Measurements from ENCODE around the gene MTHFD1L.
"Not testable (repeated sequence)": the region's sequence is repeated elsewhere in the genome, so short reads cannot be mapped to it uniquely, and the experiment has no call there.

The MTHFD1L gene

DNA sequence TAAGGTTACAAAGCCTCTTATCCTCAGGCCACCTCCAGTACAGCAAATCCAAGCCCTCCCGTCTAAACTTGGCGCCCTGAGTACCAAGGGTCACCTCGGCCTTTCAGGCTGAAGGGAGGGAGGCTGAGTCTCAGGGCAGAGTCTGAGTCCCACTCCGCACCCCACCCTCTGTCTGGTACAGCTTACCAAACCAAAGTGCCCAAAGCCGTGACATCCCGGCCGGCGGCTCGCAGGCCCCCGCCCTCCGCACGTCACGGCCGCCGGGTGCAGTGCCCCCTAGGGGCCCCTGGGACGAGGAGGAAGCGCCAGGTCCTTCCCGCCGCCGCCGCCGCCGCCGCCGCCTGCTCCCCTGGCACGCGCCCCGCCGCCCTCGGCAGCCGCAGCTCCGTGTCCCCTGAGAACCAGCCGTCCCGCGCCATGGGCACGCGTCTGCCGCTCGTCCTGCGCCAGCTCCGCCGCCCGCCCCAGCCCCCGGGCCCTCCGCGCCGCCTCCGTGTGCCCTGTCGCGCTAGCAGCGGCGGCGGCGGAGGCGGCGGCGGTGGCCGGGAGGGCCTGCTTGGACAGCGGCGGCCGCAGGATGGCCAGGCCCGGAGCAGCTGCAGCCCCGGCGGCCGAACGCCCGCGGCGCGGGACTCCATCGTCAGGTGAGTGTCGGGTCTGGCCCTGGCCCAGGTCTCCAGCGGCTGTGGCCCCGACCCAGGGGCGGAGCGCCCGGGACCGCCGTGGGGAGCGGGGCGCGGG lies at the start of gene MTHFD1L:
MTHFD1L (plus strand) TSS at position 297 of the 741 bp plus-strand sequence; CDS start at position 418, 121 bp downstream.
- Mint-ChIP-seq H3K36me3 (peaks cover 2% of the 10 kb centered on the region), H3K4me3 (peak within 1 kb of the TSS; percentile 92)
- peak; percentile 77 for ATAC-seq (ENCODE audit: low read depth)

DNA sequence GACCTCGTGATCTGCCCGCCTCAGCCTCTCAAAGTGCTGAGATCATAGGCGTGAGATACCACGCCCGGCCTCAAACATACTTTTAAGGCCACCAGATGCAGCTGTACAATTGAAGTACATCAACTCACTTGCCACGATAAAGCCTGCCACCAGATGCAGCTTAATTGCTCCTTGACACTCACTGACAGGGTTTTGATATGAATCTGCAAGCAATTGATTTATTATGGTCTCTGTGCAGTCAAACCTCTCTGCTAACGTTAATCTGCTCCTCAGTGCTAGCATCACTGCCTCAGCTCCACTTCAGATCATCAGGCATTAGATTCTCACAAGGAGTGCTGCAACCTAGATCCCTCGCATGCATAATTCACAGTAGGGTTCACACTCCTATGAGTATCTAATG lies 48.9 kb upstream of the MTHFD1L start:
- peaks cover 17% of the 10 kb centered on the region for H3K4me1 Mint-ChIP-seq
- ATAC-seq (ENCODE audit: low read depth); H3K27me3 Mint-ChIP-seq; H3K9me3 Mint-ChIP-seq; H3K4me3 Mint-ChIP-seq; H3K27ac Mint-ChIP-seq; DNase-seq (ENCODE audit: low spot score in 2 of 2): not testable (repeated sequence)
- peaks cover 23% of the 10 kb centered on the region for H3K36me3 Mint-ChIP-seq

More for the DNA sequence above, at the start of gene MTHFD1L:
- Mint-ChIP-seq H3K4me1 (peaks cover 14% of the 10 kb centered on the region), H3K27me3 (peaks cover 2% of the 10 kb centered on the region), H3K27ac (no peak within 1 kb of the TSS), H3K9me3 (no peaks in the 10 kb centered on the region)
- peak; percentile 55 to 70 for DNase-seq (ENCODE audit: low spot score in 2 of 2)

DNA sequence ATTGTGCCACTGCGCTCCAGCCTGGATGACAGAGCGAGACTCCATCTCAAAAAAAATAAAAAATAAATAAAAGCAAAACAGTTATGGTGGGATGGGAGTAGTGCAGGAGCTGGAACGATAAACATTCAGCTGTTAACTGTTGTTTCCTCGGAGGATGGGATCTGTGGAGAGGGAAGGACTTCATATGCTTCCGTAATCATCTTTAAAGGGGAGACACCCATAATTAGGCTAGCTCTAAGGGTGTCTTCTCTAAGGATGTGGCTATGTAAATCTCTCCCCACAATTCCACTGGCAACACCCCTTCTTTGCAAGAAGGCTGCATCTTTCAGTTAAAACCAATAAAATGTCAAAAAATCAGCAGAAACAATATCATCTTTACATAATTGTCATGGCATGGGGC lies 42.6 kb upstream of the MTHFD1L start:
- no peaks in the 10 kb centered on the region for H3K9me3 Mint-ChIP-seq
- H3K27ac Mint-ChIP-seq = peak overlapping the region; percentile 8
- peaks cover 24% of the 10 kb centered on the region for H3K36me3 Mint-ChIP-seq
- ATAC-seq (ENCODE audit: low read depth) (no peak), DNase-seq (ENCODE audit: low spot score in 2 of 2) (no peak)
- H3K27me3 Mint-ChIP-seq = no peaks in the 10 kb centered on the region
- peaks cover 3% of the 10 kb centered on the region for H3K4me1 Mint-ChIP-seq
- H3K4me3 Mint-ChIP-seq = no peak overlapping the region

DNA sequence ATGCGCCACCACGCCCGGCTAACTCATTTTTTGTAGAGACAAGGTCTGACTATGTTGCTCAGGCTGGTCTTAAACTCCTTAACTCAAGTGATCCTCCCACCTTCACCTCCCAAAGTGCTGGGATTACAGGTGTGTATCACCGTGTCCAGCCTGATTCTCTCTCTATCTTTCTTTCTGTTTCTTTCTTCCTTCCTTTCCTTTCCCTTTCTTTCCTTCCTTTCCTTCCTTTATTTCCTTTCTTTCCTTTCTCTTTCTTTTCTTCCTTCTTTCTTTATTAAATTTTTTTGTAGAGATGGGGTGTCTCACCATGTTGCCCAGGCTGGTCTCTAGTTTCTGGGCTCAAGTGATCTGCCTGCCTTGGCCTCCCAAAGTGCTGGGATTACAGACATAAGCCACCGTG lies 38.7 kb upstream of the MTHFD1L start:
- H3K27me3 Mint-ChIP-seq = no peaks in the 10 kb centered on the region
- DNase-seq (ENCODE audit: low spot score in 2 of 2) (no peak), ATAC-seq (ENCODE audit: low read depth) (no peak)
- H3K4me1 Mint-ChIP-seq = peaks cover 3% of the 10 kb centered on the region
- no peaks in the 10 kb centered on the region for H3K9me3 Mint-ChIP-seq
- no peak overlapping the region for H3K4me3 Mint-ChIP-seq
- H3K27ac Mint-ChIP-seq = no peak overlapping the region
- peaks cover 27% of the 10 kb centered on the region for H3K36me3 Mint-ChIP-seq

DNA sequence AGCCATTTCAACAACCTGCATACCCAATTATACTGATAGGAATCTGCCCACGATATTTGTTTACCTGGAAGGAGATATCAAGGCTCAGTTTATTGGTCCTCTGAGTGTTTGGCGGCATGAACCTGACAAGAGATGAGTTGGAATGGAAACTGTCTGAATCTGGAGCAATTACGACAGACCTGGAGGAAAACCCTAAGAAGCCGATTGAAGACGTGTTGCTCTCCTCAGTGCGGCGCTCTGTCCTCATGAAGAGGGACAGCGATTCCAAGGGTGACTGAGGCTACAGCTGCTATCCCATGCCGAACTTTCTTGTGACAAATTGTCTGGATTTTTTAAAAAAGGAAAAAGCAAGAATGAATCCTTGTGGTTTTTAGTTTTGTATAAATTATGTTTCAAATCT lies 37.4 kb upstream of the MTHFD1L start:
- not testable (repeated sequence) for H3K4me3 Mint-ChIP-seq; H3K4me1 Mint-ChIP-seq; H3K9me3 Mint-ChIP-seq; ATAC-seq (ENCODE audit: low read depth); DNase-seq (ENCODE audit: low spot score in 2 of 2); H3K27me3 Mint-ChIP-seq
- Mint-ChIP-seq H3K36me3 (peaks cover 27% of the 10 kb centered on the region), H3K27ac (peak overlapping the region; percentile 49)

DNA sequence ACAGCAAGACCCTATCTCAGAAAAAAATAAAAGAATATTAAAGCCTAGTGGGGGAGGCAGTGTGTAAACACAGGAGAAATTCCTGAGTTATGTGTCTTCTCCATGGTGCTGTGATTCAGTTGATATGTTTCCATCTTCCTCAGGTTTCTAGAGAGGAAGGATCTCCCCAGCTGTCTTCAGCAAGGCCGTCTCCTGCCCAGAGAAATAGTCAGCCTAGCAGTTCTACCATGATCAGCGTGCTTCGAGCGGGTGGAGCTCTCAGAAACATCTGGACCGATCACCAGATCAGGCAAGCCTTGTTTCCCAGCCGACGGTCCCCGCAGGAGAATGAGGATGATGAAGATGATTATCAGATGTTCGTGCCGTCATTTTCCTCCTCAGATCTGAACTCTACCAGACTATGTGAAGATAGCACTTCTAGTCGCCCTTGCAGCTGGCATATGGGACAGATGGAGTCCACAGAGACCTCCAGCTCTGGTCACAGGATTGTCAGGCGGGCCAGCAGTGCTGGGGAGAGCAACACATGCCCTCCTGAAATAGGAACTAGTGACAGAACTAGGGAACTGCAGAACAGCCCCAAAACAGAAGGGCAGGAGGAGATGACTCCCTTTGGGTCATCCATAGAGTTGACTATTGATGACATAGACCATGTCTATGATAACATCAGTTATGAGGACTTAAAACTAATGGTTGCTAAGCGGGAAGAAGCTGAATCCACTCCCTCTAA lies 34.9 kb upstream of the MTHFD1L start:
- H3K27ac Mint-ChIP-seq = no peak overlapping the region
- no peaks in the 10 kb centered on the region for H3K27me3 Mint-ChIP-seq
- H3K4me1 Mint-ChIP-seq = peaks cover 7% of the 10 kb centered on the region
- ATAC-seq (ENCODE audit: low read depth) (no peak), DNase-seq (ENCODE audit: low spot score in 2 of 2) (no peak)
- no peaks in the 10 kb centered on the region for H3K9me3 Mint-ChIP-seq
- peaks cover 29% of the 10 kb centered on the region for H3K36me3 Mint-ChIP-seq
- no peak overlapping the region for H3K4me3 Mint-ChIP-seq

DNA sequence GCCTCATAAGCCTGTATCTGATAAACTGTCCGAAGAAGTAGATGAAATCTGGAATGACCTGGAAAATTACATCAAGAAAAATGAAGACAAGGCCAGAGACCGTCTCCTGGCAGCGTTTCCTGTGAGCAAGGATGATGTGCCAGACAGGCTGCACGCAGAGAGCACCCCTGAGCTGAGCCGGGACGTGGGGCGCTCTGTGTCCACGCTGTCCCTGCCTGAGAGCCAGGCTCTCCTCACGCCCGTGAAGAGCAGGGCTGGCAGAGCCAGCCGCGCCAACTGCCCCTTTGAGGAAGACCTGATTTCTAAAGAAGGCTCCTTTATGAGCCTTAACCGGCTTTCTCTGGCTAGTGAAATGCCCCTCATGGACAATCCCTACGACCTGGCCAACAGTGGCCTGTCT lies 33.9 kb upstream of the MTHFD1L start:
- ATAC-seq (ENCODE audit: low read depth) = no peak
- peaks cover 7% of the 10 kb centered on the region for H3K4me1 Mint-ChIP-seq
- H3K27me3 Mint-ChIP-seq = no peaks in the 10 kb centered on the region
- peaks cover 29% of the 10 kb centered on the region for H3K36me3 Mint-ChIP-seq
- peak overlapping the region; percentile 37 for H3K27ac Mint-ChIP-seq
- no peak for DNase-seq (ENCODE audit: low spot score in 2 of 2)
- H3K9me3 Mint-ChIP-seq = no peaks in the 10 kb centered on the region
- no peak overlapping the region for H3K4me3 Mint-ChIP-seq

DNA sequence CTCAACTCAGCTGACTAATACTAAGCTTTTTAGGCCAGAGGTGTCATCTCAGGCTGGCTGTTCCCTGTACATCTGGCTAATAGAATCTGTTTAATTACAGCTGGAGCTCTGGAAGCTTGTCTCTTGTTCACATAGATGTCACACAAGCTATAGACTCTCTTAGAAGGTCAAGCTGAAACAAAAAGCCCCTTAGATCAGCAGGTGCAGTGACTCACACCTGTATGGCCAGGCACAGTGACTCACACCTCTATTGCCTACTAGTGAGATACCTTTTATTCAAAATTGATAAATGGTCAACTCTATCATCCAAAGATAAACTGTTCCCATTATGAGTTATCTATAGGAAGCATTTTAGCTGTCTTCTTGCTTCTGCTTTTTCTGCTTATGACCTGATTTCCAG lies 29.9 kb upstream of the MTHFD1L start:
- Mint-ChIP-seq H3K27ac (peak overlapping the region; percentile 38), H3K4me3 (no peak overlapping the region), H3K9me3 (no peaks in the 10 kb centered on the region), H3K4me1 (peaks cover 8% of the 10 kb centered on the region), H3K36me3 (peaks cover 30% of the 10 kb centered on the region), H3K27me3 (no peaks in the 10 kb centered on the region)
- no peak for ATAC-seq (ENCODE audit: low read depth)
- no peak for DNase-seq (ENCODE audit: low spot score in 2 of 2)

DNA sequence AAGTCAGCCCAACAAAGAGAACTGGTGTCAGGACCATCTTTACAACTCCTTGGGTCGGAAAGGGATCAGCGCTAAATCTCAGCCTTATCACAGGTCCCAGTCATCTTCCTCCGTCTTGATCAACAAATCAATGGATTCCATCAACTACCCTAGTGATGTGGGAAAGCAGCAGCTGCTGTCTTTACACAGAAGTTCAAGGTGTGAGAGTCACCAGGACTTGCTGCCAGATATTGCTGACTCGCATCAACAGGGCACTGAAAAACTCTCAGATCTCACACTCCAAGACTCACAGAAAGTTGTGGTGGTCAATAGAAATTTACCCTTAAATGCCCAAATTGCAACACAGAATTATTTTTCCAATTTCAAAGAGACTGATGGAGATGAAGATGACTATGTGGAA lies 25.3 kb upstream of the MTHFD1L start:
- no peaks in the 10 kb centered on the region for H3K27me3 Mint-ChIP-seq
- peaks cover 24% of the 10 kb centered on the region for H3K36me3 Mint-ChIP-seq
- no peak overlapping the region for H3K27ac Mint-ChIP-seq
- DNase-seq (ENCODE audit: low spot score in 2 of 2) = no peak
- H3K4me1 Mint-ChIP-seq = peaks cover 3% of the 10 kb centered on the region
- no peaks in the 10 kb centered on the region for H3K9me3 Mint-ChIP-seq
- no peak for ATAC-seq (ENCODE audit: low read depth)
- H3K4me3 Mint-ChIP-seq = no peak overlapping the region

DNA sequence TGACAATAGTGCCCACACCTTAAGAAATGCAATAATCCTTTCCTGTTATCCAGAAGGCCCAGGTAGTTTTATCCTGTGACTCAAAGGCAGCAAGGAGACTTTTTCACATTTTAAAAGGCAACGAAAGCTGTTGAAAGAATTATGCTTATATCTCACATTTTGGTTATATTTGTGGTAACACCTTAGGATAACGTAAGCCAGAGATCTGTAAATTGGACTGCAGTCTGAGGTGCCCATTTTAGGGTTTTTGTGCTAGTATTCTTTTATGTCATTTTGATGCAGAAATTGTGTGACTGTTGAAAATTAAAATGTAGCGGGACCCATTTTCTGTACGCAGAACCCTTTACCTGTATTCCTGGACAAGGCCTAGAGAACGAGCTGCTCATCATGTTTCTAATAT lies 24.3 kb upstream of the MTHFD1L start:
- ATAC-seq (ENCODE audit: low read depth) (no peak), DNase-seq (ENCODE audit: low spot score in 2 of 2) (no peak)
- H3K4me1 Mint-ChIP-seq = peaks cover 3% of the 10 kb centered on the region
- peaks cover 25% of the 10 kb centered on the region for H3K36me3 Mint-ChIP-seq
- no peak overlapping the region for H3K4me3 Mint-ChIP-seq
- H3K27me3 Mint-ChIP-seq = no peaks in the 10 kb centered on the region
- no peaks in the 10 kb centered on the region for H3K9me3 Mint-ChIP-seq
- no peak overlapping the region for H3K27ac Mint-ChIP-seq

DNA sequence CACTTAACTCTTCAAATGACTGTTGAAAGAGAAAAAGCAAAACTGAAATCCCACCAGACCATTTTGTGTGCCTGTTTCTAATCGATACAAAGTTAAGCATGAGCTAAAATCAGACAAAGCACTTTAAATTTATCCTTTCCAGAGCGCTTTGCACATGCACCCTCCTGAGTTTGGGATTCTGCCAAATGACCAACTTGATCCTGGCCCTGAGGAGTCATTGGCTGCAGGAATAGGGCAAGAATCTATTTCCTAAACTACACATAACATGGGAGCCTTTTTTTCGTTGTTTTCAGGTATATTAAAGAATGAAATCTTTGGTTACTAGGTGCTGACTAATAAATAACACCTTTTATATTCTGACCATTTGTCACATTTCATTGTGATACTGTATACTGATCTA lies 23.8 kb upstream of the MTHFD1L start:
- H3K27ac Mint-ChIP-seq = no peak overlapping the region
- H3K4me1 Mint-ChIP-seq = peaks cover 3% of the 10 kb centered on the region
- no peaks in the 10 kb centered on the region for H3K9me3 Mint-ChIP-seq
- no peaks in the 10 kb centered on the region for H3K27me3 Mint-ChIP-seq
- no peak overlapping the region for H3K4me3 Mint-ChIP-seq
- H3K36me3 Mint-ChIP-seq = peaks cover 25% of the 10 kb centered on the region
- DNase-seq (ENCODE audit: low spot score in 2 of 2) (no peak), ATAC-seq (ENCODE audit: low read depth) (no peak)

DNA sequence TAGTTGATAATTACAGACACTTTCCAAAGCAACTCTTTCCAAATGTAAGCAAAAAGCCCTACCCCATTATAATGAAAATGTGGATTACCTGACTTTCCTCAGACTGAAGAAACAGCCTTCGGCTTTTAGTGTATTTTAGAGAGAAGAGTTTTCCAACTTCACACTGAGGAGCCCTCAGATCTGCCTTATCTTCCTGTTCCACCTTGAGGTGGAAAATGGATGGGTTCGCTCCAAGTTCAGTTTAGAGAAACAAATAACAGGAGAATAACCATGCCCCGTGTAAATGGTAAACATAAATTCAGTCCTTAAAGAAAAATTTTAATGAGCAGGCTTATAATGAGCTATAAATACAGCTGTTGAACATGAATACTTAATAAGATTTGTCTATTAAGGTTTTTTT lies 21.1 kb upstream of the MTHFD1L start:
- H3K4me1 Mint-ChIP-seq = no peaks in the 10 kb centered on the region
- H3K4me3 Mint-ChIP-seq = no peak overlapping the region
- H3K27ac Mint-ChIP-seq = no peak overlapping the region
- no peaks in the 10 kb centered on the region for H3K9me3 Mint-ChIP-seq
- H3K27me3 Mint-ChIP-seq = no peaks in the 10 kb centered on the region
- ATAC-seq (ENCODE audit: low read depth) (no peak), DNase-seq (ENCODE audit: low spot score in 2 of 2) (no peak)
- peaks cover 27% of the 10 kb centered on the region for H3K36me3 Mint-ChIP-seq

DNA sequence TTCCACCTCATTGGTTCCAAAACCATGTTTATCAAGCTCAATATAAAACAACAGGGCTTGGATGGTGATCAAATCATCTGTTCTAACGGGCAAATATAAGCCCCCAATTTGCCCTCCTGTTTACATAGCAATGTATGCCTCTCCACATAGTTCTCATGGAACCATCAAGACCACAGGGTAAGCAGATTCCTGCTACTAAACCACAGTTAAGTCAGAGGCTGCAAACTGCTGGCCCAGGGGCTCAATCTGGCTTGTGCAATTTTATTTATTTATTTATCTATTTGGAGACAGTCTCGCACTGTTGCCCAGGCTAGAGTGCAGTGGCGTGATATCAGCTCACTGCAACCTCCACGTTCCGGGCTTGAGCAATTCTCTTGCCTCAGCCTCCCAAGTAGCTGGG lies 18.9 kb upstream of the MTHFD1L start:
- Mint-ChIP-seq H3K4me3 (no peak overlapping the region), H3K27ac (peak overlapping the region; percentile 35), H3K36me3 (peaks cover 22% of the 10 kb centered on the region), H3K9me3 (no peaks in the 10 kb centered on the region), H3K4me1 (no peaks in the 10 kb centered on the region), H3K27me3 (no peaks in the 10 kb centered on the region)
- DNase-seq (ENCODE audit: low spot score in 2 of 2) = no peak
- ATAC-seq (ENCODE audit: low read depth) = no peak

DNA sequence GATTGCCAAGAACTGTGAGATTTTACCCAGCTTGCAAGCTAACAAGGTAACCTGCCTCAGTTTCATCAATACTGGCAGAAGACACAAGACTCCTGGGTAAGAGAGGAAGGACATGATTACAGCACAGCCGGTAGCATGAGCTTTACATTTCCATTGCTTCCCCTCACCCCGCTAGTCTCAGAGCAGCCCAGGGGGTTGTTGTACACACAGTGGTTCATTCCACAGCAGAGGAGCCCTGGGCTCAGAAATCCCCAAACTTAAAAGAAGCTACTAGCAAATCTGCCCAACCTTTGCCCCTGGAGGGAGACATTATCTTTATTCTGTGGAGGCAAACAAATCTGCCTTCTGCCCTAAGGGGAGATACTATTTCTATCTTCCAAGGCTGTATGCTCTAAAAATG lies 17.1 kb upstream of the MTHFD1L start:
- peaks cover 13% of the 10 kb centered on the region for H3K36me3 Mint-ChIP-seq
- no peak for DNase-seq (ENCODE audit: low spot score in 2 of 2)
- no peak for ATAC-seq (ENCODE audit: low read depth)
- H3K27me3 Mint-ChIP-seq = no peaks in the 10 kb centered on the region
- H3K9me3 Mint-ChIP-seq = no peaks in the 10 kb centered on the region
- H3K4me3 Mint-ChIP-seq = no peak overlapping the region
- no peak overlapping the region for H3K27ac Mint-ChIP-seq
- no peaks in the 10 kb centered on the region for H3K4me1 Mint-ChIP-seq
